HG02870 (cell line): ENCODE data around the gene POLR1D.

Experiments used
- ATAC-seq: cut with Tn5 transposase; IDR thresholded peaks from one replicate; pipeline ENCODE4 v1.9.1; 2021; ENCODE audit warnings: mild to moderate bottlenecking, moderate library complexity; ENCODE audit not compliant: unreplicated experiment

POLR1D gene

GRCh38 chr13:27637289-27637626, 15.6 kb downstream of the POLR1D start:
- no peak for ATAC-seq

- no peak for ATAC-seq
These were observed 16.3 kb downstream of the POLR1D start for GRCh38 chr13:27638001-27638400.

- ATAC-seq = no peak
These were observed 16.8 kb downstream of the POLR1D start for GRCh38 chr13:27638521-27638920.

GRCh38 chr13:27639186-27639585, 17.5 kb downstream of the POLR1D start:
- no peak for ATAC-seq

GRCh38 chr13:27641711-27642502, 20.2 kb downstream of the POLR1D start:
- no peak for ATAC-seq

- no peak for ATAC-seq
These were observed 21.8 kb downstream of the POLR1D start for GRCh38 chr13:27643334-27644132.

- no peak for ATAC-seq
These were observed 22.6 kb downstream of the POLR1D start for GRCh38 chr13:27644302-27644701.

- no peak for ATAC-seq
These were observed 28.6 kb downstream of the POLR1D start for GRCh38 chr13:27650312-27650711.

GRCh38 chr13:27654059-27654458, 32.4 kb downstream of the POLR1D start:
- ATAC-seq = no peak

GRCh38 chr13:27654816-27655215, 33.1 kb downstream of the POLR1D start:
- no peak for ATAC-seq

GRCh38 chr13:27657724-27658123, 36.0 kb downstream of the POLR1D start:
- ATAC-seq = no peak

- ATAC-seq = no peak
These were observed 36.9 kb downstream of the POLR1D start for GRCh38 chr13:27658546-27658945.

GRCh38 chr13:27659145-27659865, 37.6 kb downstream of the POLR1D start:
- ATAC-seq = no peak

- no peak for ATAC-seq
These were observed 38.8 kb downstream of the POLR1D start for GRCh38 chr13:27660511-27660910.

GRCh38 chr13:27661017-27661416, 39.3 kb downstream of the POLR1D start:
- no peak for ATAC-seq

- no peak for ATAC-seq
These were observed 41.2 kb downstream of the POLR1D start for GRCh38 chr13:27662738-27663470.

GRCh38 chr13:27663947-27664346, 42.3 kb downstream of the POLR1D start:
- no peak for ATAC-seq

GRCh38 chr13:27665333-27665732, 43.6 kb downstream of the POLR1D start:
- no peak for ATAC-seq

GRCh38 chr13:27665761-27666160, 44.1 kb downstream of the POLR1D start:
- no peak for ATAC-seq

- ATAC-seq = no peak
These were observed 45.3 kb downstream of the POLR1D start for GRCh38 chr13:27666951-27667350.

- no peak for ATAC-seq
These were observed 46.3 kb downstream of the POLR1D start for GRCh38 chr13:27667946-27668345.
